Measurements from ENCODE around the gene COL5A3. TPM values are rescaled to one million over a fixed set of nuclear protein-coding genes. Genes with fewer than 3 reads are reported as not detected.

COL5A3 gene
- total RNA-seq, 1 donor from 2014 or later = not detected

DNA sequence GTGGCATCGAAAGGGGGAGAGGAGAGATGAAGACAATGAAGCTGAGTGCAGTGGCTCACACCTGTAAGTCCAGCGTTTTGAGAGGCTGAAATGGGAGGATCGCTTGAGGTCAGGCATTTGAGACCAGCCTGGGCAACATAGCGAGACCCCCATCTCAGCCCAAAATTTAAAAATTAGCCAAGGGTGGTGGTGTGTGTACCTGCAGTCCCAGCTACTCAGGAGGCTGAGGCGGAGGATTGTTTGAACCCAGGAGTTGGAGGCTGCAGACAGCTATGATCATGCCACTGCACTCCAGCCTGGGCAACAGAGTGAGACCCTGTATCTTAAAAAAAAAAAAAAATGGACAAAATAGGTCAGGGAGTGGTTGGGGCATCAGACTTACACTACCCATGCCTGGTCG lies 10.5 kb upstream of the COL5A3 start:
- Mint-ChIP-seq H3K36me3 (ENCODE audit: low read depth) (no peaks in the 10 kb centered on the region), H3K27me3 (peaks cover 14% of the 10 kb centered on the region), H3K4me1 (no peaks in the 10 kb centered on the region), H3K27ac (no peak overlapping the region), H3K4me3 (no peak overlapping the region), H3K9me3 (no peaks in the 10 kb centered on the region)
- ChIA-PET POLR2A (no interaction called here), CTCF (no interaction called here)
- TF ChIP-seq, protein P1, sequence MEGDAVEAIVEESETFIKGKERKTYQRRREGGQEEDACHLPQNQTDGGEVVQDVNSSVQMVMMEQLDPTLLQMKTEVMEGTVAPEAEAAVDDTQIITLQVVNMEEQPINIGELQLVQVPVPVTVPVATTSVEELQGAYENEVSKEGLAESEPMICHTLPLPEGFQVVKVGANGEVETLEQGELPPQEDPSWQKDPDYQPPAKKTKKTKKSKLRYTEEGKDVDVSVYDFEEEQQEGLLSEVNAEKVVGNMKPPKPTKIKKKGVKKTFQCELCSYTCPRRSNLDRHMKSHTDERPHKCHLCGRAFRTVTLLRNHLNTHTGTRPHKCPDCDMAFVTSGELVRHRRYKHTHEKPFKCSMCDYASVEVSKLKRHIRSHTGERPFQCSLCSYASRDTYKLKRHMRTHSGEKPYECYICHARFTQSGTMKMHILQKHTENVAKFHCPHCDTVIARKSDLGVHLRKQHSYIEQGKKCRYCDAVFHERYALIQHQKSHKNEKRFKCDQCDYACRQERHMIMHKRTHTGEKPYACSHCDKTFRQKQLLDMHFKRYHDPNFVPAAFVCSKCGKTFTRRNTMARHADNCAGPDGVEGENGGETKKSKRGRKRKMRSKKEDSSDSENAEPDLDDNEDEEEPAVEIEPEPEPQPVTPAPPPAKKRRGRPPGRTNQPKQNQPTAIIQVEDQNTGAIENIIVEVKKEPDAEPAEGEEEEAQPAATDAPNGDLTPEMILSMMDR (IDR thresholded peaks at IDR 0.05) = no peak
- ATAC-seq (ENCODE audit: low read depth) (no peak), DNase-seq (no peak)
- intact Hi-C loops (cut with micrococcal nuclease) = no loop called here

DNA sequence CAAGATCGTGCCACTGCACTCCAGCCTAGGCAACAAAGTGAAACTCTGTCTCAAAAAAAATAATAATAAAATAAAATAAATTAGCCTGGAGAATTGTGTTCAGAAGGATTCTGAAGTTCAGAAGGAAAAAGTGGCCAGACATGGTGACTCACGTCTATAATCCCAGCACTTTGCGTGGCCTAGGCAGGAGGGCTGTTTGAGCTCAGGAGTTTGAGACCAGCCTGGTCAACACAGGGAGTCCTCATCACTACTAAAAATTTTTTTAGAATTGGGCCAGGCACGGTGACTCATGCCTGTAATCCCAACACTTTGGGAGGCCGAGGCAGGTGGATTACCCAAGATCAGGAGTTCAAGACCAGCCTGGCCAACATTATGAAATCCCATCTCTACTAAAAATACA lies 8.9 kb upstream of the COL5A3 start:
- CTCF ChIA-PET = no interaction called here
- intact Hi-C loops (cut with micrococcal nuclease) = no loop called here
- DNase-seq = no peak
- Mint-ChIP-seq H3K27ac (no peak overlapping the region), H3K4me1 (no peaks in the 10 kb centered on the region), H3K4me3 (no peak overlapping the region), H3K9me3 (no peaks in the 10 kb centered on the region), H3K27me3 (peaks cover 14% of the 10 kb centered on the region), H3K36me3 (ENCODE audit: low read depth) (no peaks in the 10 kb centered on the region)
- no peak for ATAC-seq (ENCODE audit: low read depth)
- POLR2A ChIA-PET = no interaction called here
- TF ChIP-seq, protein P1 (IDR thresholded peaks at IDR 0.05) = no peak

DNA sequence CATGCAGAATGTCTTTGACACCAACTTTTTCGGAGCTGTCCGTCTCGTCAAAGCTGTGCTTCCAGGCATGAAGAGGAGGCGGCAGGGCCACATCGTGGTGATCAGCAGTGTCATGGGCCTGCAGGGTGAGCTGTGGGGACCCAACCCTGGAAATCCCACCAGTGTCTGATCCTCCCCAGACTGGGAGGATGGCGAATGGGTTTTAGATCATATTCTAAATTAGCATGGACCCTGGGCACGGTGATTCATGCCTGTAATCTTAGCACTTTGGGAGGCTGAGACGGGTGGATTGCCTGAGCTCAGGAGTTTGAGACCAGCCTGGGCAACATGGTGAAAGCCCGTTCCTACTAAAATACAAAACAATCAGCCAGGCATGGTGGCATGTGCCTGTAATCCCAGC lies 8.5 kb upstream of the COL5A3 start:
- Mint-ChIP-seq H3K27me3 (peaks cover 16% of the 10 kb centered on the region), H3K36me3 (ENCODE audit: low read depth) (no peaks in the 10 kb centered on the region), H3K27ac (no peak overlapping the region), H3K9me3 (no peaks in the 10 kb centered on the region), H3K4me3 (no peak overlapping the region), H3K4me1 (no peaks in the 10 kb centered on the region)
- TF ChIP-seq, protein P1 (IDR thresholded peaks at IDR 0.05) = no peak
- ChIA-PET CTCF (no interaction called here), POLR2A (no interaction called here)
- ATAC-seq (ENCODE audit: low read depth) = no peak
- DNase-seq = no peak
- intact Hi-C loops (cut with micrococcal nuclease) = no loop called here

DNA sequence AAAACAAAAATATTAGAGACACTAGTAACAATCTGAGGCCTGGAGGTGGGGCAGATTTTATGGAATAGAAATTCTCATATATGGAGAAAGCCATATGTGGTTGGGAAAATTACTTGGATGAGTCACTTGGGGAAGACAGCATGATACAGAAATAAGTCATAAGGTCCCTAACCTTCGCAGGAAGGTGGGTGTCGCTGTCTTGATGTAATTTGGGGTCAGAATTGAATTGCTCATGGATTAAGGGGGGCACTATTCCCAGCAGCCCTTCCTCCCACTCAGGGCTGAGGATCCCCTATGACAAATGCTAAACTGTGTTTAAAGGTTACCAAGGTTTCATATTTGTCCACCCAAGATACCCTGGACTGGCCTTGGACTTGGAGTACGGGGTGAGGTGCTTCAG lies 8.0 kb upstream of the COL5A3 start:
- Mint-ChIP-seq H3K9me3 (no peaks in the 10 kb centered on the region), H3K27ac (no peak overlapping the region), H3K4me3 (no peak overlapping the region), H3K36me3 (ENCODE audit: low read depth) (no peaks in the 10 kb centered on the region), H3K27me3 (peaks cover 19% of the 10 kb centered on the region), H3K4me1 (no peaks in the 10 kb centered on the region)
- DNase-seq (no peak), ATAC-seq (ENCODE audit: low read depth) (no peak)
- intact Hi-C loops (cut with micrococcal nuclease) = no loop called here
- POLR2A ChIA-PET = no interaction called here
- TF ChIP-seq, protein P1 (IDR thresholded peaks at IDR 0.05) = no peak
- CTCF ChIA-PET = no interaction called here

DNA sequence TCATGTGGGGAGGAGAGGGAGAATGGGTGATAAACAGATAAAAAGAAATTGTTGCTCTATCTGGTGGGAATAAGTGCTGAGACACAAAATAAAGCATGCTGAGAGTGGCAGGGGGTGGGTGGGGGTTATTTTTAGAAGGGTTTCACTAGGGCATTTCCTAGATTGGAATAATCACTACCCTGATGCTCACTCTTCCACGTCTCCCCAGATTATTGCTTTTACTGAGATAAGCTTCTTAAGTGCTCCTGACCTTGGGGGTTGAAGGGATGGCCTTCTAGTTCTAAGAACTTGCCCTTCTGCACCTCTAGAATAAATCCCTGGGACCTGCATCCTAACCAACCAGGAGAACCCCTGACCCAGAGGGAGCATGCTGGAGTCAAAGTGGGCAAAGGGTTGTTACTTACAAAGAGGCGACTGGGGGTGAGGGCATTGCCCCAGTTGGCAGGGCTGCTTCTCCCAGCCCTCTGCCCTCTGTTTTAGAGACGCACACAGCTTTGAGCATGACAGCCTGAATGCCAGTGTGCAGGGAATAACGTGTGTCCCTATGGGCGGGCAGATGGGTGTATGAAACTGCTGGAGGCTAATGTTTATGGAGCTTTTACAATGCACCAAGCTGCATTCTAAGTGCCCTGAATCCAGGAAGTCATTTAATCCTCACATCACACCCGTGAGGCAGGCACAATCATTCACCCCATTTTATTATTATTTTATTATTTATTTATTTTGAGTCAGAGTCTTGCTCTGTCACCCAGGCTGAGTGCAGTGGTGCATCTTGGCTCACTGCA lies 3.7 kb upstream of the COL5A3 start:
- H3K4me3 Mint-ChIP-seq = no peak overlapping the region
- H3K9me3 Mint-ChIP-seq = no peaks in the 10 kb centered on the region
- DNase-seq = no peak
- H3K36me3 Mint-ChIP-seq (ENCODE audit: low read depth) = no peaks in the 10 kb centered on the region
- no peaks in the 10 kb centered on the region for H3K4me1 Mint-ChIP-seq
- ChIA-PET CTCF (no interaction called here), POLR2A (interaction anchor here (0.5 kb wide), 1 partner anchor 14 kb away, joined by 8 read pairs; no protein-coding TSS in a partner anchor)
- no peak for ATAC-seq (ENCODE audit: low read depth)
- intact Hi-C loops (cut with micrococcal nuclease) = no loop called here
- H3K27me3 Mint-ChIP-seq = peaks cover 37% of the 10 kb centered on the region
- H3K27ac Mint-ChIP-seq = no peak overlapping the region
- TF ChIP-seq, protein P1 (IDR thresholded peaks at IDR 0.05) = no peak
